ENCODE data around the gene S100A5. TPM values are rescaled to one million over a fixed set of nuclear protein-coding genes. Genes with fewer than 3 reads are reported as not detected.

Gene S100A5
- total RNA-seq, 6 experiments from 2014 or later, result 0.40 to 1.2 (median 0.71) TPM

DNA sequence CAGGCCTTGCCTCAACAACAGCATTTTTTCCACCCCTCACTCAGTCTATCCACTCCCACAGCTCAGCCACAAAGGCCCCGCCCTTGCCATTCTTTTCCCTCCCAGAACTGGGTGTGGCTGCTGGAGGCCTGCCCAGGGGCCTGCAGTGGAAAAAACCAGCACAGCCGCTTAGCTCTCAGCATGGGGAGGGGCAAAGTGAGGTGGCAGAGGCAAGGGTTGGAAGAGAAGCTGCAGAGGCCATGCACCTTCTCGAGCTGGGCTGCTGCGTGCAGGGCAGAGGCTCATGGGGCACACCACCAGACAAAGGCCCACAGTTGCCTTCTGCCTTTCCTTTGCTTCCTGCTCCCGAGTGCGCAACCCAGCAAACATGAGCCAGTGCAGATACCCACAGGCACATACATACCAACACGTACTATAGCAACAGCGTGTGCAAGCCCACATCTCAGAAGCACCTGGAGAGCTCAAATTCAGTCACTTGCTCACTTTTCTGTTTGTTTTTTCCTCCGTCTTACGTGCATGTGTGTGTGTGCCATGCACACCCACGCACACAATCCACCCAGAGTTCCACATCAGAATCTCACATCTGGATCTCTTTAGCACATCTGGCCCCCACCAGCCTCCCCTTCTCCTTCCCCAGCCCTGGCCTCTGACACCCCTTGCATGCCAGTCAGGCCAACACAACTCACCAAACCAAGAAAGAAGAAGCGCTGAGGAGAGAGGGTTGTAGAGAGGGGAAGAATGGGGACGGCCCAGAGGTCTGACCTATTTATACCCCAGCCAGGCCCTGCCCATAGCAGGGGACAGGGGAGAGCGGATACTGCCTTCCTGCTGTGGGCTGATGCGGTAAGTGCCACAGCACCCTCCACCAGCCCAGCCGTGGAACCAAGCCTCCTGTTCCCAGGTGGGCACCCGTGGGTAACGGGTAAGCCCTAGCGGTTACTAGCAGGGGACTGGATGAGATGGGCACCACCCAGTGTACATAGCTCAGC lies 4.6 kb upstream of the S100A5 start, which contains the start of gene S100A4:
TSS of gene S100A4 (minus strand) at position 740 of the 989 bp plus-strand sequence. CDS start 1,012 bp downstream, outside the sequence.
- TF ChIP-seq, protein P1, sequence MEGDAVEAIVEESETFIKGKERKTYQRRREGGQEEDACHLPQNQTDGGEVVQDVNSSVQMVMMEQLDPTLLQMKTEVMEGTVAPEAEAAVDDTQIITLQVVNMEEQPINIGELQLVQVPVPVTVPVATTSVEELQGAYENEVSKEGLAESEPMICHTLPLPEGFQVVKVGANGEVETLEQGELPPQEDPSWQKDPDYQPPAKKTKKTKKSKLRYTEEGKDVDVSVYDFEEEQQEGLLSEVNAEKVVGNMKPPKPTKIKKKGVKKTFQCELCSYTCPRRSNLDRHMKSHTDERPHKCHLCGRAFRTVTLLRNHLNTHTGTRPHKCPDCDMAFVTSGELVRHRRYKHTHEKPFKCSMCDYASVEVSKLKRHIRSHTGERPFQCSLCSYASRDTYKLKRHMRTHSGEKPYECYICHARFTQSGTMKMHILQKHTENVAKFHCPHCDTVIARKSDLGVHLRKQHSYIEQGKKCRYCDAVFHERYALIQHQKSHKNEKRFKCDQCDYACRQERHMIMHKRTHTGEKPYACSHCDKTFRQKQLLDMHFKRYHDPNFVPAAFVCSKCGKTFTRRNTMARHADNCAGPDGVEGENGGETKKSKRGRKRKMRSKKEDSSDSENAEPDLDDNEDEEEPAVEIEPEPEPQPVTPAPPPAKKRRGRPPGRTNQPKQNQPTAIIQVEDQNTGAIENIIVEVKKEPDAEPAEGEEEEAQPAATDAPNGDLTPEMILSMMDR (IDR thresholded peaks at IDR 0.05), result peak; percentile 21; the same call in 1 of the 2 replicates
- Mint-ChIP-seq H3K36me3 (ENCODE audit: low read depth) (peaks cover 26% of the 10 kb centered on the region; the same call in 1 of the 2 replicates), H3K4me3 (peak within 1 kb of the TSS; percentile 93), H3K27ac (peak within 1 kb of the TSS; percentile 95), H3K4me1 (ENCODE audit: low read depth) (peaks cover 100% of the 10 kb centered on the region), H3K27me3 (ENCODE audit: insufficient read depth) (peaks cover 5% of the 10 kb centered on the region), H3K9me3 (no peaks in the 10 kb centered on the region)
- peak; percentile 89 for DNase-seq

DNA sequence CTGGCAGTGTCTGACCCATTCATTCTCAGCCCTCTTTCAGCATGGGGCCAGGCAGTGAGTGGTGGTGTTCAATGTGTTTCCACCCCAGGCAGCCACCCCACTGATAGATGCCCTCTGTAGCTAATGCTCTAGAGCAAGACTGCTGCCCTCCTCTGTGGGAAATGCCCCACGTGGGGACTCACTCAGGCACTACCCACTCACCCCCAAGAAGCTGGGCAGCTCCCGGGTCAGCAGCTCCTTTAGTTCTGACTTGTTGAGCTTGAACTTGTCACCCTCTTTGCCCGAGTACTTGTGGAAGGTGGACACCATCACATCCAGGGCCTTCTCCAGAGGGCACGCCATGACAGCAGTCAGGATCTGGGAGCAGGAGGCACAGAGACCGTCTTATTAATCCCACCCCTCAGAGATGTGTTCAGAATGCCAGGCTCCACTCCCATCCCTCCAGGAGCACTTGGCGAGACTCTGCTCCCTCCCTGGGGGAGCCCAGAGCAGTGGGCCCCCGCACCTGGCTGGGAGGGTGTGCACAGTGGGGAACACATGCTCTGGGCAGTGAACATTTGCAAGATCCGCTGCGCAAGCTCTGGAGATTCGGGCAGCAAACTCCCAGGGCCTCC lies 3.8 kb upstream of the S100A5 start:
- peaks cover 5% of the 10 kb centered on the region for H3K27me3 Mint-ChIP-seq (ENCODE audit: insufficient read depth)
- no peaks in the 10 kb centered on the region for H3K9me3 Mint-ChIP-seq
- H3K36me3 Mint-ChIP-seq (ENCODE audit: low read depth), result peaks cover 26% of the 10 kb centered on the region; the same call in 1 of the 2 replicates
- H3K4me1 Mint-ChIP-seq (ENCODE audit: low read depth), result peaks cover 100% of the 10 kb centered on the region
- TF ChIP-seq, protein P1 (IDR thresholded peaks at IDR 0.05), result no peak
- no peak for DNase-seq
- peak overlapping the region; percentile 93 for H3K4me3 Mint-ChIP-seq
- peak overlapping the region; percentile 95 for H3K27ac Mint-ChIP-seq

DNA sequence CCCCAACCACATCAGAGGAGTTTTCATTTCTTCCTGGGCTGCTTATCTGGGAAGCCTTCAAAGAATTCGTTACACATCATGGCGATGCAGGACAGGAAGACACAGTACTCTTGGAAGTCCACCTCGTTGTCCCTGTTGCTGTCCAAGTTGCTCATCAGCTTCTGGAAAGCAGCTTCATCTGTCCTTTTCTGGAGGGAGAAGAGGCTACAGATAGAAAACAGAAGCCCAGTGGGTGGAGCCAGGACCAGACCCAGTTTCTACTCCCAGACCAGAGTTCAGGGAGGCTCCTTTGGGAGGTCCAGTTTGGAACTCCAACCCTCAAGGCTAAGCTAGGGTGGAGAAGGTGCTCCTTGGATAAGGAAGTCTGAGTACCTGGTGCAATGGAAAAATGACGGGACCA lies 3.0 kb upstream of the S100A5 start:
- DNase-seq, result no peak
- Mint-ChIP-seq H3K27me3 (ENCODE audit: insufficient read depth) (peaks cover 4% of the 10 kb centered on the region), H3K27ac (peak overlapping the region; percentile 95), H3K36me3 (ENCODE audit: low read depth) (peaks cover 26% of the 10 kb centered on the region; the same call in 1 of the 2 replicates), H3K4me1 (ENCODE audit: low read depth) (peaks cover 99% of the 10 kb centered on the region), H3K4me3 (peak overlapping the region; percentile 93), H3K9me3 (no peaks in the 10 kb centered on the region)
- TF ChIP-seq, protein P1 (IDR thresholded peaks at IDR 0.05), result no peak

DNA sequence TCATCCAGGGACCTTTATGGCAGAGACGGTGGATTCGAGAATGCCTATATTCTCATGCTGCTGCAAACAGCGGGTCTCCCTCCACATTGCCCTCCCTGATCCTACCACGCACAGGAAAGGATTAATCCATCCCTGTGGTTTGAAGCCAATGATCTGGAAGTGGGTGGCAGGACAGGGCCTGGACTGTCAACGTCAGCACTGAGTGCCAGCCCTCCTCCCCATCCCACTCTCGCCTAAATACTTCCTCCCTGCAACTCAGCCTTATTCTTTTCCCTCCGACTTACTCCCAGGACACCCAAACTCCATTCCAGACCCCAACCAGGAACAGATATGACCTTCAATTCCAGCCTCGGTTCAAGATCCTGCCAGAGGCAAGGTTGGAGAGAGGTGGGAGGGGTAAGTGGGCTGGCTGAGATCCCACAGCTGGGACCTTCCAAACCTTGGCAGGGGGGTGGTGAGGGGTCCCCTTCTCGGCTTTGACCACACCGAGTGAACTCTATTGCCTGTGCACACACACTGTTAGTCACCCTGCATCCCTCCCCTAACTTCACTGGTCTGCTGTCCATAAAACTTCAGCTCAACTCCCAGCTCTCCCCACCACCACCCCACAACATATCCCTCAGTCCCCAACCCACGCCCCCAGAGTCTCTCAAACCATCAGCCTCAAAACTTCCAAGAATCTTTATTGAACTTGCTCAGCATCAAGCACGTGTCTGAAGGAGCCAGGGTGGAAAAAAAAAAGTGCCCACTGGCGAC lies 2.4 kb upstream of the S100A5 start:
- H3K27ac Mint-ChIP-seq, result peak overlapping the region; percentile 95
- H3K27me3 Mint-ChIP-seq (ENCODE audit: insufficient read depth), result peaks cover 4% of the 10 kb centered on the region
- TF ChIP-seq, protein P1 (IDR thresholded peaks at IDR 0.05), result no peak
- H3K4me3 Mint-ChIP-seq, result peak overlapping the region; percentile 93
- no peak for DNase-seq
- H3K9me3 Mint-ChIP-seq, result no peaks in the 10 kb centered on the region
- peaks cover 26% of the 10 kb centered on the region; the same call in 1 of the 2 replicates for H3K36me3 Mint-ChIP-seq (ENCODE audit: low read depth)
- peaks cover 99% of the 10 kb centered on the region for H3K4me1 Mint-ChIP-seq (ENCODE audit: low read depth)
